GM21367 (cell line): ENCODE measurements around the gene PLP1.
A peak's percentile ranks its signal among the peaks of the same experiment; 100 is the strongest.

Experiments
- ATAC-seq: cut with Tn5 transposase; IDR thresholded peaks from one replicate; pipeline ENCODE4 v1.9.1; 2021; ENCODE audit not compliant: unreplicated experiment

PLP1 gene

GRCh38 chrX:103823591-103823990, 47.0 kb downstream of the PLP1 start:
- ATAC-seq = no peak

- no peak for ATAC-seq
Observed at GRCh38 chrX:103825881-103826280, 49.2 kb downstream of the PLP1 start.

GRCh38 chrX:103828529-103828928, 51.9 kb downstream of the PLP1 start:
- ATAC-seq = no peak

GRCh38 chrX:103830848-103831247, 54.2 kb downstream of the PLP1 start:
- no peak for ATAC-seq

DNA sequence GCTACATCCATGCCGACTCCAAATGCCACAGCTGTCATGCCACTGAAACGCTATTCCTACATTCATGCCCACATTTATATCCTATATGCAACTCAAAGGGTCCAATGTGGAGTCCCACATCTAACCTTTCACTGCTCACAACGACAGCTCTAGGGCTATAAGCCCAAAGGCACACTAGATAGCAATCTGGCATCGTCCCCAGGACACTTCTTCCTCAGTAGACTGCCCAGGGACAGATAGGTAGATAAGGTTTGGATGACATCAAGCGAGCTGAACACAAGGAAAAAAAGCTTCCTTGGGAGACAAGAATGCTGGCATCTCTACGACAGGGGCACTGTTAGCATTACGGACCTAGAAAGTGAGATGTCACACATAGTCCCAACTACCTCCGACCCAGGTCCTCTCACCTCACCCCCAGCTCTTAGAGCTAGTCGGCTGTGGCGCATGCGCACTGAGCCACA, 54.7 kb downstream of the PLP1 start:
- ATAC-seq = peak; percentile 74

DNA sequence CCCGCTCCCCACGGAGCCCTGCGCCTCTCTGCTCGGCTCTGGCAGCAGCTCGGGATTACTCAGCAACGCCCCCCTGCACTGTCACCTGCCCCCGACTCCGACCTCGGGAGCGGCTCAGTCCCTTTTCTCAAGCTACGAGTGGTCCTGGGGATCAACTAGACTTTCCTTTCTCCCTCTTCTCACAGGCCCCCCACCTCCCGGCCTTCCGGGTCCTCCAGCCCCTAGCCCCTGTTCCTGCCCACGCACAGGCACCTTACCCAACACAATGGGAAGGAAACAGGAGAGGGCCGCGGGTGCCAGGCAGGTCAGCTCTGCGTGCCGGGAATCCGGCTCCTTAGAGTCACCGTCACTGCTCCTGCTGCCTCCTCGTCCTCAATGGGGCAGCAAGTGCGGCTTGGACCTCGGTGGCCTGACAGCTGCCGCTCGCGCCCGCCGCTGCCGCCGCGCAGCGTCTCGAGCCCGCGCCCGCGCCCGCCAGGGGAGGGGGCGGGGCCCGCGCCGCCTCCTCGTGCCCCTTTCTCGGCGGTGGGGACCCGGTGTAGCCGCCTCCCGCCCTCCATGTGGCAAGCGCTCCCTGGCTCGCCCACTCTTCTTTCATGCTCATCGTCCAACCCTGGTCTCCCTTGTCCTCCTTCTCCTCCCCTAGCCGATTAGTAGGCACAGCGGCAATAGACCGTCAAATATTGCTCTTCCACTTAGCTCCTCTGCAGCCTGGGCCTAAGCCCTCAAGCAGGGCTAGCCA, 55.3 kb downstream of the PLP1 start, which contains the start of gene RAB9B:
TSS of gene RAB9B (minus strand) at position 455 of the 742 bp plus-strand sequence. CDS start 6,473 bp downstream, outside the sequence.
- peak; percentile 62 for ATAC-seq

DNA sequence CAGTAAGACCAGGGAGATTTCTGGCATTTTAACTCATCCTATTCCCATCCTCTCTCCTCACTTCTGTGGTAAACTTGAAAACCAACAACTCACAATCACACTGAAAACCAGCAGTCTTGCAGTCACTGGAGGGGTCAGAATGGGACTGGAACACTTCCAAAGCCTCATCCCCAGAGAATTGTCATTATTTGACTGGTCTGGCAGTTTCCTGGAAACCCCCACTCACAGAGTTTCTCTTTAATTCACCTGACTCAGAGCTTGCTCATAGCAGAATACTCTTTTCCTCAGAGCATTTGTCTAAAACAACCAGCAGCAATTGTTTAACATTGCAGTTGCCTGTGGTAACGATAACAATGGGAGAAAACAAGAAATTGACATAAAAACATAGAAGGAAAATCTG, 62.8 kb downstream of the PLP1 start:
- ATAC-seq = no peak
